MM.1S (cell line): ENCODE measurements around the gene ZMYND10.

Experiments
- DNase-seq: peaks from one replicate; pipeline ENCODE4 v3.0.0-alpha.2; 2015
- H2AFZ ChIP-seq: fragments of 300-600 bp; sonication (generic); 2 replicates; pipeline ENCODE4 v1.6.0; 2016; ENCODE audit warnings: antibody characterized with exemption, low read length
- H3F3A ChIP-seq: fragments of 300-600 bp; sonication (generic); 2 replicates; pipeline ENCODE4 v1.6.1; 2016; ENCODE audit warnings: mild to moderate bottlenecking, antibody characterized with exemption, low read length, moderate library complexity, mixed read lengths; ENCODE audit not compliant: insufficient read depth
- H3K27ac ChIP-seq: fragments of 300-600 bp; sonication (generic); 2 replicates; pipeline ENCODE4 v1.5.1; 2016; ENCODE audit warnings: mild to moderate bottlenecking, low read length
- H3K27me3 ChIP-seq: fragments of 300-600 bp; sonication (generic); replicated peaks from 2 replicates; pipeline ENCODE4 v1.6.0; 2016; ENCODE audit warnings: low read length; ENCODE audit not compliant: insufficient read depth
- H3K36me3 ChIP-seq: fragments of 300-600 bp; sonication (generic); replicated peaks from 2 replicates; pipeline ENCODE4 v1.6.1; 2016; ENCODE audit warnings: mild to moderate bottlenecking, low read length, mixed read lengths; ENCODE audit not compliant: insufficient read depth
- H3K4me1 ChIP-seq: fragments of 300-600 bp; sonication (generic); 2 replicates; pipeline ENCODE4 v1.6.1; 2016; ENCODE audit warnings: low read length, mixed read lengths
- H3K4me2 ChIP-seq: fragments of 300-600 bp; sonication (generic); 2 replicates; pipeline ENCODE4 v1.6.0; 2016; ENCODE audit warnings: low read depth, low read length
- H3K4me3 ChIP-seq: fragments of 300-600 bp; sonication (generic); 2 replicates; pipeline ENCODE4 v1.5.1; 2016; ENCODE audit warnings: low read length, mixed read lengths
- H3K79me2 ChIP-seq: fragments of 300-600 bp; sonication (generic); 2 replicates; pipeline ENCODE4 v1.6.1; 2016; ENCODE audit warnings: mixed run types, low read length, mixed read lengths
- H3K9ac ChIP-seq: fragments of 300-600 bp; sonication (generic); 2 replicates; pipeline ENCODE4 v1.6.1; 2016; ENCODE audit warnings: low read length, mixed read lengths
- H3K9me2 ChIP-seq: fragments of 300-600 bp; sonication (generic); replicated peaks from 2 replicates; pipeline ENCODE4 v1.6.1; 2016; ENCODE audit warnings: mild to moderate bottlenecking, low read length, mixed read lengths; ENCODE audit not compliant: insufficient read depth
- H3K9me3 ChIP-seq: fragments of 300-600 bp; sonication (generic); replicated peaks from 2 replicates; pipeline ENCODE4 v1.6.1; 2016; ENCODE audit warnings: mild to moderate bottlenecking, low read length, mixed read lengths; ENCODE audit not compliant: insufficient read depth
- H4K20me1 ChIP-seq: fragments of 300-600 bp; sonication (generic); 2 replicates; pipeline ENCODE4 v1.6.1; 2016; ENCODE audit warnings: mild to moderate bottlenecking, low read length, moderate library complexity, mixed read lengths; ENCODE audit not compliant: insufficient read depth
- EZH2 ChIP-seq: fragments of 300-600 bp; sonication (generic); optimal IDR thresholded peaks from 2 replicates; pipeline ENCODE3; 2017; ENCODE audit warnings: low read depth, mild to moderate bottlenecking, antibody characterized with exemption, low read length, mixed read lengths
- EZH2phosphoT487 ChIP-seq: fragments of 300-600 bp; sonication (generic); IDR thresholded peaks from 2 replicates; pipeline ENCODE4 v1.6.1; 2018; ENCODE audit warnings: antibody characterized with exemption, low read length
- TF ChIP-seq, protein P1 (sequence below): fragments of 300-600 bp; sonication (generic); IDR thresholded peaks from 2 replicates; pipeline ENCODE4 v1.5.1; 2016; ENCODE audit warnings: antibody characterized with exemption, low read length, mixed read lengths

Gene ZMYND10

DNA sequence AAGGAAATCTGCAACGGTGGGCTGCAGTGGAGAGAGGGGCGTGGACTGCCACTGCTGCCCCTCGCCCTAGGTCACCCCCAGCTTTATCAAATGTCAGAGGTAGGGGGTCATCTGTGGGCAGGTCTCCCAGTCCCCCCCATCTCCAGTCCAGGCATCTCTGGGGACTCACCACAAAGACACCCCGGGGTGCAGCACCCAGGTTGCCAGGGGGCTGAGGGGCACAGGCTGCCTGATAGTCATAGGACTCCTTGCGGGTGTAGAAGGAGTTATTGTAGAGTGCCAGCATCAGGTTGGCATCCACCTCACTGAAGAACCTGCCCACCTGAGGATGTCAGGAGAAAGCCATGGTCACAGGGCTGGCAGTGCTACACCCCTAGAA is 20.3 kb upstream of the ZMYND10 start:
- Histone ChIP-seq H4K20me1 (no peaks in the 10 kb centered on the region), H3K27me3 (peaks cover 36% of the 10 kb centered on the region), H3K79me2 (no peaks in the 10 kb centered on the region), H3K4me1 (no peaks in the 10 kb centered on the region), H3K4me2 (peak overlapping the region; percentile 96), H3K36me3 (no peaks in the 10 kb centered on the region), H3K9me3 (no peaks in the 10 kb centered on the region), H3K9ac (peak overlapping the region; percentile 73), H3K27ac (no peak overlapping the region), H3K4me3 (peak overlapping the region; percentile 77), H3K9me2 (no peaks in the 10 kb centered on the region), H2AFZ (peak overlapping the region; percentile 95), H3F3A (no peaks in the 10 kb centered on the region)
- TF ChIP-seq, protein P1, sequence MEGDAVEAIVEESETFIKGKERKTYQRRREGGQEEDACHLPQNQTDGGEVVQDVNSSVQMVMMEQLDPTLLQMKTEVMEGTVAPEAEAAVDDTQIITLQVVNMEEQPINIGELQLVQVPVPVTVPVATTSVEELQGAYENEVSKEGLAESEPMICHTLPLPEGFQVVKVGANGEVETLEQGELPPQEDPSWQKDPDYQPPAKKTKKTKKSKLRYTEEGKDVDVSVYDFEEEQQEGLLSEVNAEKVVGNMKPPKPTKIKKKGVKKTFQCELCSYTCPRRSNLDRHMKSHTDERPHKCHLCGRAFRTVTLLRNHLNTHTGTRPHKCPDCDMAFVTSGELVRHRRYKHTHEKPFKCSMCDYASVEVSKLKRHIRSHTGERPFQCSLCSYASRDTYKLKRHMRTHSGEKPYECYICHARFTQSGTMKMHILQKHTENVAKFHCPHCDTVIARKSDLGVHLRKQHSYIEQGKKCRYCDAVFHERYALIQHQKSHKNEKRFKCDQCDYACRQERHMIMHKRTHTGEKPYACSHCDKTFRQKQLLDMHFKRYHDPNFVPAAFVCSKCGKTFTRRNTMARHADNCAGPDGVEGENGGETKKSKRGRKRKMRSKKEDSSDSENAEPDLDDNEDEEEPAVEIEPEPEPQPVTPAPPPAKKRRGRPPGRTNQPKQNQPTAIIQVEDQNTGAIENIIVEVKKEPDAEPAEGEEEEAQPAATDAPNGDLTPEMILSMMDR, result no peak
- TF ChIP-seq EZH2phosphoT487 (no peak), EZH2 (no peak)
- DNase-seq, result no peak

DNA sequence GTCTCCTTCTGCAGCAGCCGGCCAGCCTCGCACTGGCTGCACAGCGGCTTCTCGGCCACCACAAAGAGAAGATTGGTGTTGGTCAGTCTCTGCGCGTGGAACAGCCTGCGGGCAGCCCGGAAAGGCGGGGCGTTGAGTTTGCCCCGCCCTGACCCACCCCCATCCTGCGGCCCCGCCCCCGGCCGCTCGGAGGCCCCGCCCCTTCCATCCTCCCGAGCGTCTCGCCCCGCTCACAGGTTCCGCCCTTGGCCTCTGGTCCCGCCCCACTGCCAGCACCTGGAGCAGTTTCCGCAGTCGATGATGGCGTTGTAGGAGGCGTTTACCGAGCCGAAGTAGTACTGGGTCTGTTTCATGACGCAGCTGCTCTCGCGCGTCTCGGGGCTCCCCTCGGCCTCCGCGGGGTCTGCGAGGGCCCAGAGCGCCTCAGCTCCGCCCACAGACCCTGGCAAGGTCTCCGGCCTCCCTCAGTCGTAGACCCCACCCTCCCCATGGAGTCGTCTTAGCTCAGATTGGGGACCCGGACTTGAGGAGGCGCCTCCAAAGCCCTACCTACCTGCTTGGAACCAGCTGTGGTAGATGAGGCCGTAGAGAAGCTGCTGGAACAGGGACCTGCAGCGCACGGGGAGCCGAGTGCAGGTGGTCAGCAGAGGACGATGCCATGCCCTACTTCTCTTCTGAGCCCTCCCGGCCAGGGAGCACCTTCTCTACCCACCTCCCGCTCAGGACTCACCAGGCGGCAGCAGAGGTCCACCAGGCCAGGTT is 19.7 kb upstream of the ZMYND10 start:
- H3K9me3 ChIP-seq, result no peaks in the 10 kb centered on the region
- H3K4me3 ChIP-seq, result peak overlapping the region; percentile 77
- no peaks in the 10 kb centered on the region for H3F3A ChIP-seq
- H3K4me1 ChIP-seq, result no peaks in the 10 kb centered on the region
- peak overlapping the region; percentile 96 for H3K4me2 ChIP-seq
- H3K27me3 ChIP-seq, result peaks cover 30% of the 10 kb centered on the region
- no peaks in the 10 kb centered on the region for H3K9me2 ChIP-seq
- H3K27ac ChIP-seq, result peak overlapping the region; percentile 27; the same call in 1 of the 2 replicates
- no peaks in the 10 kb centered on the region for H3K79me2 ChIP-seq
- H3K36me3 ChIP-seq, result no peaks in the 10 kb centered on the region
- peak overlapping the region; percentile 73 for H3K9ac ChIP-seq
- H2AFZ ChIP-seq, result peak overlapping the region; percentile 95
- H4K20me1 ChIP-seq, result no peaks in the 10 kb centered on the region
- no peak for TF ChIP-seq EZH2
- TF ChIP-seq, protein P1, result peak; percentile 37
- peak; percentile 94 for DNase-seq

DNA sequence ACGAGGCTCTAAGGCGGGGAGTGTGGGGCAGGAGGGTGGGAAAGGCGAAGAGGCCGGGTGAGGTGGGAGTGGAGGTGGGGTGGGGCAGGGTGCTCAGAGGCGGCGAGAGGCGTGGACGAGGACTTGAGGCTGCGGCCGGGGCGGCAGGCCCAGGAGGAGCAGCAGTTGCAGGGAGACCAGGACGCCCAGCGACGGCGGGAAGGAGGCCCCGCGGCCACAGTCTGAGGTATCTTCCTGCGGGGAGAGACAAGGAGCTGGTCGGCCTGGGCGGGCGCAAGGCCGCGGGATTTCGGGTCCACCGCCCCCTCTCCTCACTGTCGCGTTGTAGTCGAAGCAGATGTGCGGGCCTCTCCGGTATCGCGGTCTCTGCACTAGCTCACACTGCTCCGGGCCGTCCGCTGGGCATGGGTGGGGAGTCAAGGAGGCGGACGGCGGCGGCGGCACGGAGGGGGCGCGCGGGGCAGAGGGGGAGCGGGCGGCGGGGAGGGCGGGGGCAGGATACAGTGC is 19.1 kb upstream of the ZMYND10 start:
- H3K4me3 ChIP-seq, result peak overlapping the region; percentile 50
- peaks cover 5% of the 10 kb centered on the region for H3K4me1 ChIP-seq
- H3F3A ChIP-seq, result no peaks in the 10 kb centered on the region
- no peaks in the 10 kb centered on the region for H3K9me2 ChIP-seq
- H3K27me3 ChIP-seq, result peaks cover 25% of the 10 kb centered on the region
- H3K9me3 ChIP-seq, result no peaks in the 10 kb centered on the region
- no peak overlapping the region for H3K27ac ChIP-seq
- no peaks in the 10 kb centered on the region for H3K36me3 ChIP-seq
- DNase-seq, result no peak
- H3K9ac ChIP-seq, result no peak overlapping the region
- no peaks in the 10 kb centered on the region for H4K20me1 ChIP-seq
- H2AFZ ChIP-seq, result peak overlapping the region; percentile 56; the same call in 1 of the 2 replicates
- H3K79me2 ChIP-seq, result no peaks in the 10 kb centered on the region
- TF ChIP-seq, protein P1, result no peak
- TF ChIP-seq EZH2 (no peak), EZH2phosphoT487 (no peak)
- peak overlapping the region; percentile 63; the same call in 1 of the 2 replicates for H3K4me2 ChIP-seq
